ENCODE results near the gene KCNMB4. TPM values are rescaled to one million over a fixed set of nuclear protein-coding genes. Genes with fewer than 3 reads are reported as not detected.

Gene KCNMB4, protein sequence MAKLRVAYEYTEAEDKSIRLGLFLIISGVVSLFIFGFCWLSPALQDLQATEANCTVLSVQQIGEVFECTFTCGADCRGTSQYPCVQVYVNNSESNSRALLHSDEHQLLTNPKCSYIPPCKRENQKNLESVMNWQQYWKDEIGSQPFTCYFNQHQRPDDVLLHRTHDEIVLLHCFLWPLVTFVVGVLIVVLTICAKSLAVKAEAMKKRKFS
- total RNA-seq (ENCODE audit: low replicate concordance): 3.9 and 8.4 TPM in 2 replicates
- long read RNA-seq, full-length matches to known transcripts: 1 of 3 reads
- long read RNA-seq, partial matches to known transcripts: 0 of 3 reads
- long read RNA-seq, other reads (novel, unspliced or antisense): 2 of 3 reads

DNA sequence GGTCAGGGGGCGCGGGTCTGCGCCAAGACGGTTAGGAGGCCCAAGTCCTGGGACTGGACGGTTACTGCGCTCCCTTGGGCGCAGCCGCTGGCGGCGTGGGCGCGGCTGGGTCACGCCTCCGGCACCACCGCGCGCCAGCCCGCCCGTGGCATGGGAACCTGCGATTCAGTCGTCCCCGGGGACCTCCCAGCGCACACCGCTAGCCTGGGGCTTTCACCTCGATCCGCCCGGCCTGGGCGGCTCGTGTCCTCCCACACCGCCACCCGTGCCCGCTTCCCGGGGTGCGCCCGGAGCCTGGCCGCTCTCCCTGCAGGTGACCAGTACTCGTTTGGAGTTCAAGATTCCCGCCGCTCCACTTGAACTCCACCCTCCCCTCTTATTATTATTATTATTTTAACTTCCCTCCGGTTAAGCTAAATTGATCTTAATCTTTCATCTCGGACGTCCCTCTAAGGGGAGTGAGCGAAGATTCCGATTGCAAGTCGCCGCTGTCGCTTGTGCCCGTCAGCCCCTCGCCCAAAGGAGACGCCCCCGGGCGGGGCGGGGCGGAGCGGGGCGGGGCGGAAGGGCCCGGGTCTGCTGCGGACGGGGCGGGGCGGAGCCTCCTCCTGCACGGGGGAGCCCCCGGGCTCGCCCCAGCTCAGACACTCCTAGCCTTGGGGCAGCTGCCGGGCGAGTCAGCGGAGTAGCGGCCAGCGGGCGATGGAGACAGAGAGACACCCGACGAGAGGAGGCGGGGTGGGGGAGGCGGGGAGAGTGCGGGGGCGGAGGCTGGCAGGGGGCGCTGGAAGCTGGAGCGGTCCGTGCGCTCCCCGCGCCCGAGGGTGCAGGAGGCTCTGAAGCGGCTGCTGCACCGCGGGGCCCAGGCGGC lies at the start of gene KCNMB4:
Gene KCNMB4 (plus strand): TSS at position 643 of the 871 bp plus-strand sequence. CDS start 445 bp downstream, outside the sequence.
- TF ChIP-seq, protein P1, sequence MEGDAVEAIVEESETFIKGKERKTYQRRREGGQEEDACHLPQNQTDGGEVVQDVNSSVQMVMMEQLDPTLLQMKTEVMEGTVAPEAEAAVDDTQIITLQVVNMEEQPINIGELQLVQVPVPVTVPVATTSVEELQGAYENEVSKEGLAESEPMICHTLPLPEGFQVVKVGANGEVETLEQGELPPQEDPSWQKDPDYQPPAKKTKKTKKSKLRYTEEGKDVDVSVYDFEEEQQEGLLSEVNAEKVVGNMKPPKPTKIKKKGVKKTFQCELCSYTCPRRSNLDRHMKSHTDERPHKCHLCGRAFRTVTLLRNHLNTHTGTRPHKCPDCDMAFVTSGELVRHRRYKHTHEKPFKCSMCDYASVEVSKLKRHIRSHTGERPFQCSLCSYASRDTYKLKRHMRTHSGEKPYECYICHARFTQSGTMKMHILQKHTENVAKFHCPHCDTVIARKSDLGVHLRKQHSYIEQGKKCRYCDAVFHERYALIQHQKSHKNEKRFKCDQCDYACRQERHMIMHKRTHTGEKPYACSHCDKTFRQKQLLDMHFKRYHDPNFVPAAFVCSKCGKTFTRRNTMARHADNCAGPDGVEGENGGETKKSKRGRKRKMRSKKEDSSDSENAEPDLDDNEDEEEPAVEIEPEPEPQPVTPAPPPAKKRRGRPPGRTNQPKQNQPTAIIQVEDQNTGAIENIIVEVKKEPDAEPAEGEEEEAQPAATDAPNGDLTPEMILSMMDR (conservative IDR thresholded peaks at IDR 0.05): no peak
- Mint-ChIP-seq H3K36me3 (no peaks in the 10 kb centered on the region), H3K27ac (peak within 1 kb of the TSS; percentile 85), H3K9me3 (no peaks in the 10 kb centered on the region), H3K4me3 (peak within 1 kb of the TSS; percentile 94), H3K27me3 (peaks cover 30% of the 10 kb centered on the region), H3K4me1 (ENCODE audit: unreplicated experiment) (no peaks in the 10 kb centered on the region)
- peak; percentile 86 for DNase-seq (ENCODE audit: extremely low spot score, unreplicated experiment)

DNA sequence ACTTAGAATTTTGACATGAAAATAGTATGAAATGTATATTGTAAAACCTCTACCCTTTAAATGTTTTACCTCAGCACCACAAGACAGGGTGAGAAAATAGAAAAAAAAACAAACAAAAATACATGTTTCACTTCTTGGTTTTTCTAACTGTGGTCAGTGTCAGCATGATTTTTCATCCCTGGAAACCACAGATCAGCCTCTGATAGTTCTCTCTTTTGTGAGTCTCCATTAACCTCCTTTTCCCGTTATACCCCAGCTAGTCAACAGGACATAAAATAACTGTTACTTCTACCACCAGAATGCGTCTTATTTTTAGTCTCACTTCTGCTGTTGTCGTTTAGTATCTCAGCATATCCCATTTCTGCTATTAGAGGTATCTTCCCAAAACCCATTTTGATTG lies 48.3 kb upstream of the KCNMB4 start:
- TF ChIP-seq, protein P1 (conservative IDR thresholded peaks at IDR 0.05): no peak
- DNase-seq (ENCODE audit: extremely low spot score, unreplicated experiment): no peak
- no peaks in the 10 kb centered on the region for H3K27me3 Mint-ChIP-seq
- no peak overlapping the region for H3K27ac Mint-ChIP-seq
- H3K4me3 Mint-ChIP-seq: no peak overlapping the region
- H3K4me1 Mint-ChIP-seq (ENCODE audit: unreplicated experiment): no peaks in the 10 kb centered on the region
- H3K9me3 Mint-ChIP-seq: no peaks in the 10 kb centered on the region
- H3K36me3 Mint-ChIP-seq: peaks cover 30% of the 10 kb centered on the region

DNA sequence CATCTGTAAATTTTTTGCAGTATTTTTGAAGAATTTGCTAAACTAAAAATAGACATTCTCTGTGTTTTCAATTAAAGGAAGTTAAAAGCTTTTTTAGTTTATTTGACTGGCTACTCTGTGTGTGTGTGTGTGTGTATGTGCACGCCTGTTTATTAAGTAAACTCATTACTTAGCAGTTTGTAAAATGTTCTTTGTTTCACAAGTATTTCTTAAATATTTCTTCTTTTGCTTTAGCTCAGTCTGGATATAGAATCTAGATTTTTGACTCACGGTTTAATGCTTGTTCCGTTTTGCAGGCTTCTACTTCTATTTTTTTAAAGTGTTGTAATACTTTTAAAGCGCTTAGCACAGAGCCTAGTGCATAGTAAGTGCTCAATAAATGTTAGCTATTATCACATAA lies 46.5 kb upstream of the KCNMB4 start:
- no peaks in the 10 kb centered on the region for H3K4me1 Mint-ChIP-seq (ENCODE audit: unreplicated experiment)
- no peak for DNase-seq (ENCODE audit: extremely low spot score, unreplicated experiment)
- H3K27ac Mint-ChIP-seq: no peak overlapping the region
- H3K36me3 Mint-ChIP-seq: peaks cover 22% of the 10 kb centered on the region
- no peaks in the 10 kb centered on the region for H3K27me3 Mint-ChIP-seq
- TF ChIP-seq, protein P1 (conservative IDR thresholded peaks at IDR 0.05): no peak
- no peak overlapping the region for H3K4me3 Mint-ChIP-seq
- no peaks in the 10 kb centered on the region for H3K9me3 Mint-ChIP-seq

DNA sequence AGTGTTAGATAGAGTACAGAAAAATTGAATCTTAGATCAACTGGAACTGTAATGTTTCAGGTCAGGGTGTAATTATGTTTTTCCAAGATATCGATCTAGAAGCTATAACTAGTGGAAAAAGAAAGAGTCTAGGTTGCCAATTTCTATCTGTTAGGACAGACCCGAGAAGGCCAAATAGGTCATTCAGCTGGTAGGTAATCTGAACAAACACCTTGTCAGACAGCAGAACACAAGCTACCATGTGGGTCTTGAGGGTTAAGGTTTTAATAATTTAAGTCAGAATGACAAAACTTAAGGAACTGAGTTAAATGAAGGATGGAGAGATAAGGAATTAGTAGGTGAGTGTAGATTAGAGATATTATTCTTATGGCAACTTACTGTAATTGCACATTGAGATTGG lies 44.9 kb upstream of the KCNMB4 start:
- Mint-ChIP-seq H3K27me3 (no peaks in the 10 kb centered on the region), H3K9me3 (no peaks in the 10 kb centered on the region), H3K27ac (no peak overlapping the region), H3K36me3 (peaks cover 16% of the 10 kb centered on the region), H3K4me3 (no peak overlapping the region), H3K4me1 (ENCODE audit: unreplicated experiment) (no peaks in the 10 kb centered on the region)
- TF ChIP-seq, protein P1 (conservative IDR thresholded peaks at IDR 0.05): no peak
- DNase-seq (ENCODE audit: extremely low spot score, unreplicated experiment): no peak

DNA sequence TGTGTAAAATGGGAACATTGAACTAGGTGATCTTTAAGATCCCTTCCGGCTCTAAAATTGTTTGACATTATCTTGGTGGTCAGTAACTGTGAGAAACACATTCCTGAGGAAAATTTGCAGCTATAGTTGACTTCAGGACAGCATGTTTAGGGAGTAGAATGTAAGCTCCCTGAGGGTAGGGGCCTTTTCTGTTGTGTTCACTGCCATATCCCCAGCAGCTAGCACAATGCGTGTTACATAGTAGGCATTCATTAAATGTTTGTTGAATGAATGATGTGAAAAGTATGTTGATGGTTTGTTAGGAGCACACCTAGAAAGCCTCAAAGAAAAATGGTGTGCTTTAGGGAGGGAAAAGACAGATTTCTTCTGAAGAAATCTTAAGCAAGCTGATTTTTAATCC lies 38.5 kb upstream of the KCNMB4 start:
- TF ChIP-seq, protein P1 (conservative IDR thresholded peaks at IDR 0.05): no peak
- Mint-ChIP-seq H3K4me3 (no peak overlapping the region), H3K4me1 (ENCODE audit: unreplicated experiment) (no peaks in the 10 kb centered on the region), H3K27me3 (no peaks in the 10 kb centered on the region), H3K27ac (no peak overlapping the region), H3K9me3 (no peaks in the 10 kb centered on the region), H3K36me3 (peaks cover 30% of the 10 kb centered on the region)
- DNase-seq (ENCODE audit: extremely low spot score, unreplicated experiment): no peak
